H1 (cell line): ENCODE data around the gene LMO2. TPM values are rescaled to one million over a fixed set of nuclear protein-coding genes. Genes with fewer than 3 reads are reported as not detected.

Experiments used
- BCL11A ChIP-seq, 2 experiments: IDR thresholded peaks; one replicate each; pipeline ENCODE4 v1.6.1; 2011; ENCODE audit warnings: low read depth in 2 of 2, low read length in 2 of 2, mild to moderate bottlenecking in 2 of 2
- BRCA1 ChIP-seq: IDR thresholded peaks from 2 replicates; pipeline ENCODE4 v1.6.1; 2012; ENCODE audit warnings: low read depth, low read length, improper control_type of control experiment
- GABPA ChIP-seq: IDR thresholded peaks from 2 replicates; pipeline ENCODE4 v1.6.1; 2011; ENCODE audit warnings: mild to moderate bottlenecking, low read length, moderate library complexity, borderline replicate concordance; ENCODE audit not compliant: insufficient read depth
- MAFK ChIP-seq: IDR thresholded peaks from 2 replicates; pipeline ENCODE4 v1.6.1; 2012; ENCODE audit warnings: low read depth, mild to moderate bottlenecking, improper control_type of control experiment, low read length
- RNF2 ChIP-seq: fragments of 200-900, 300-1000 bp; sonication (generic); IDR thresholded peaks from 2 replicates; pipeline ENCODE4 v1.7.1; 2016; ENCODE audit warnings: borderline replicate concordance, low read depth, mild to moderate bottlenecking, antibody characterized with exemption, low read length; ENCODE audit not compliant: poor library complexity, severe bottlenecking; ENCODE audit errors: missing control alignments
- TBP ChIP-seq: IDR thresholded peaks from 2 replicates; pipeline ENCODE4 v1.6.1; 2011; ENCODE audit warnings: low read depth, low read length, improper control_type of control experiment
- polyA plus RNA-seq, 7 experiments: library from polyadenylated mRNA; depleted of rRNA in 3 of 7; stranded (reverse) in 5 of 7; unstranded in 2 of 7; fragments of >200 nt in 5 of 7; fragments of 200-250 nt in 2 of 7; gene quantifications; 1 replicate in 5 of 7; 2 replicates in 1 of 7; 4 replicates in 1 of 7; pipeline versions ENCODE4 v1.2.1 to v1.2.3, GENCODE V29; 2011 to 2013; ENCODE audit warnings: missing spikeins in 2 of 7, mixed read lengths in 2 of 7
- total RNA-seq: library from RNA; stranded (reverse); fragmentation: NEBNext Ultra II Directional; extraction: Animal tissue kit (Norgen Biotek cat#: 25700); gene quantifications from 2 replicates; pipeline ENCODE4 v1.2.1, GENCODE V29; 2021
- TF ChIP-seq, protein P1 (sequence below): fragments of 300-600 bp; sonication (generic); IDR thresholded peaks from 2 replicates; pipeline ENCODE4 v1.7.1; 2012; ENCODE audit warnings: low read length, moderate library complexity, mild to moderate bottlenecking, inconsistent platforms; ENCODE audit not compliant: insufficient replicate concordance

The LMO2 gene
- total and polyA plus RNA-seq, 2 of the 8 experiments (the other 6 are each of a cell fraction or from before 2014, with no cell fraction given) = 1.6 to 2.7 TPM

DNA sequence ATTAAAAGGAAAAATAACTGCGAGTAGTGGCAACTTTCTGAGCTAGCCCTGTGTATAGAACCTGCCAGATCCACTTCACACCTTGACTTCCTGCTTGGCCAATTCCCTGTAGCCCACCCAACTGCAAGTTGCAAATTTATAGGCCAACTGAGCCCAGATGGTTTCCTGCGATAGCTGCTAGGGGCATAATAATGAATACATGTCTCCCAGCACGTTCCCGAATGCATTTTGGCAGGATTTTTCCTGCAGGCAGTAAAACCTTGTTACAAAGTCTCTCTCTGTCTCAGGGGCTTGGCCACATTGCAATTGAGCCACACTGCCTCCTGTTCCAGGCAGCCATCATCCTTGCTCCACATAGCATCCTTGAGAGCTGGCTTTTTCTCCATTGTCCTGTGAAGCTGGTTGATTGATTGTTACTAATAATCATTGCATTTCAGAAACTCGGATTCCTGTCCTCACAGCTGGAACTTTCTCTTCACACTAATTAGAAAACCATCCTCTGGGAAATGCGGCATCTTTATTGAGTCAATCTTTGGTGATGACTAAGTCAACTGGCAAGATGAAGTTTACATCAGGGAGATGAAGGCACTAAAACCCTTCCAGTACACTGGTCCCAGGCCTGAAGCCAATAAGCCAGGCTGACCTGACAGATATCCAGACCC, 18.6 kb upstream of the LMO2 start (continued):
- TF ChIP-seq, protein P1, sequence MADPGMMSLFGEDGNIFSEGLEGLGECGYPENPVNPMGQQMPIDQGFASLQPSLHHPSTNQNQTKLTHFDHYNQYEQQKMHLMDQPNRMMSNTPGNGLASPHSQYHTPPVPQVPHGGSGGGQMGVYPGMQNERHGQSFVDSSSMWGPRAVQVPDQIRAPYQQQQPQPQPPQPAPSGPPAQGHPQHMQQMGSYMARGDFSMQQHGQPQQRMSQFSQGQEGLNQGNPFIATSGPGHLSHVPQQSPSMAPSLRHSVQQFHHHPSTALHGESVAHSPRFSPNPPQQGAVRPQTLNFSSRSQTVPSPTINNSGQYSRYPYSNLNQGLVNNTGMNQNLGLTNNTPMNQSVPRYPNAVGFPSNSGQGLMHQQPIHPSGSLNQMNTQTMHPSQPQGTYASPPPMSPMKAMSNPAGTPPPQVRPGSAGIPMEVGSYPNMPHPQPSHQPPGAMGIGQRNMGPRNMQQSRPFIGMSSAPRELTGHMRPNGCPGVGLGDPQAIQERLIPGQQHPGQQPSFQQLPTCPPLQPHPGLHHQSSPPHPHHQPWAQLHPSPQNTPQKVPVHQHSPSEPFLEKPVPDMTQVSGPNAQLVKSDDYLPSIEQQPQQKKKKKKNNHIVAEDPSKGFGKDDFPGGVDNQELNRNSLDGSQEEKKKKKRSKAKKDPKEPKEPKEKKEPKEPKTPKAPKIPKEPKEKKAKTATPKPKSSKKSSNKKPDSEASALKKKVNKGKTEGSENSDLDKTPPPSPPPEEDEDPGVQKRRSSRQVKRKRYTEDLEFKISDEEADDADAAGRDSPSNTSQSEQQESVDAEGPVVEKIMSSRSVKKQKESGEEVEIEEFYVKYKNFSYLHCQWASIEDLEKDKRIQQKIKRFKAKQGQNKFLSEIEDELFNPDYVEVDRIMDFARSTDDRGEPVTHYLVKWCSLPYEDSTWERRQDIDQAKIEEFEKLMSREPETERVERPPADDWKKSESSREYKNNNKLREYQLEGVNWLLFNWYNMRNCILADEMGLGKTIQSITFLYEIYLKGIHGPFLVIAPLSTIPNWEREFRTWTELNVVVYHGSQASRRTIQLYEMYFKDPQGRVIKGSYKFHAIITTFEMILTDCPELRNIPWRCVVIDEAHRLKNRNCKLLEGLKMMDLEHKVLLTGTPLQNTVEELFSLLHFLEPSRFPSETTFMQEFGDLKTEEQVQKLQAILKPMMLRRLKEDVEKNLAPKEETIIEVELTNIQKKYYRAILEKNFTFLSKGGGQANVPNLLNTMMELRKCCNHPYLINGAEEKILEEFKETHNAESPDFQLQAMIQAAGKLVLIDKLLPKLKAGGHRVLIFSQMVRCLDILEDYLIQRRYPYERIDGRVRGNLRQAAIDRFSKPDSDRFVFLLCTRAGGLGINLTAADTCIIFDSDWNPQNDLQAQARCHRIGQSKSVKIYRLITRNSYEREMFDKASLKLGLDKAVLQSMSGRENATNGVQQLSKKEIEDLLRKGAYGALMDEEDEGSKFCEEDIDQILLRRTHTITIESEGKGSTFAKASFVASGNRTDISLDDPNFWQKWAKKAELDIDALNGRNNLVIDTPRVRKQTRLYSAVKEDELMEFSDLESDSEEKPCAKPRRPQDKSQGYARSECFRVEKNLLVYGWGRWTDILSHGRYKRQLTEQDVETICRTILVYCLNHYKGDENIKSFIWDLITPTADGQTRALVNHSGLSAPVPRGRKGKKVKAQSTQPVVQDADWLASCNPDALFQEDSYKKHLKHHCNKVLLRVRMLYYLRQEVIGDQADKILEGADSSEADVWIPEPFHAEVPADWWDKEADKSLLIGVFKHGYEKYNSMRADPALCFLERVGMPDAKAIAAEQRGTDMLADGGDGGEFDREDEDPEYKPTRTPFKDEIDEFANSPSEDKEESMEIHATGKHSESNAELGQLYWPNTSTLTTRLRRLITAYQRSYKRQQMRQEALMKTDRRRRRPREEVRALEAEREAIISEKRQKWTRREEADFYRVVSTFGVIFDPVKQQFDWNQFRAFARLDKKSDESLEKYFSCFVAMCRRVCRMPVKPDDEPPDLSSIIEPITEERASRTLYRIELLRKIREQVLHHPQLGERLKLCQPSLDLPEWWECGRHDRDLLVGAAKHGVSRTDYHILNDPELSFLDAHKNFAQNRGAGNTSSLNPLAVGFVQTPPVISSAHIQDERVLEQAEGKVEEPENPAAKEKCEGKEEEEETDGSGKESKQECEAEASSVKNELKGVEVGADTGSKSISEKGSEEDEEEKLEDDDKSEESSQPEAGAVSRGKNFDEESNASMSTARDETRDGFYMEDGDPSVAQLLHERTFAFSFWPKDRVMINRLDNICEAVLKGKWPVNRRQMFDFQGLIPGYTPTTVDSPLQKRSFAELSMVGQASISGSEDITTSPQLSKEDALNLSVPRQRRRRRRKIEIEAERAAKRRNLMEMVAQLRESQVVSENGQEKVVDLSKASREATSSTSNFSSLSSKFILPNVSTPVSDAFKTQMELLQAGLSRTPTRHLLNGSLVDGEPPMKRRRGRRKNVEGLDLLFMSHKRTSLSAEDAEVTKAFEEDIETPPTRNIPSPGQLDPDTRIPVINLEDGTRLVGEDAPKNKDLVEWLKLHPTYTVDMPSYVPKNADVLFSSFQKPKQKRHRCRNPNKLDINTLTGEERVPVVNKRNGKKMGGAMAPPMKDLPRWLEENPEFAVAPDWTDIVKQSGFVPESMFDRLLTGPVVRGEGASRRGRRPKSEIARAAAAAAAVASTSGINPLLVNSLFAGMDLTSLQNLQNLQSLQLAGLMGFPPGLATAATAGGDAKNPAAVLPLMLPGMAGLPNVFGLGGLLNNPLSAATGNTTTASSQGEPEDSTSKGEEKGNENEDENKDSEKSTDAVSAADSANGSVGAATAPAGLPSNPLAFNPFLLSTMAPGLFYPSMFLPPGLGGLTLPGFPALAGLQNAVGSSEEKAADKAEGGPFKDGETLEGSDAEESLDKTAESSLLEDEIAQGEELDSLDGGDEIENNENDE = no peak
- TF ChIP-seq BCL11A (IDR thresholded peaks at IDR 0.05; ENCODE audit: low read depth in 2 of 2, low read length in 2 of 2) (no peak), MAFK (no peak), TBP (no peak), GABPA (no peak), BRCA1 (no peak), RNF2 (no peak)
